IMR-90 (cell line): ENCODE measurements around the gene BACE1. TPM values are rescaled to one million over a fixed set of nuclear protein-coding genes. Genes with fewer than 3 reads are reported as not detected.

Source experiments
- ATAC-seq: fragments of 200-7000 bp; cut with Tn5 transposase; 2 replicates; pipeline ENCODE4 v1.9.1; 2020; ENCODE audit warnings: low read depth, mild to moderate bottlenecking, moderate library complexity
- BruUV-seq: library from RNA; stranded (reverse); fragments of 400-500 nt; replicated peaks from 2 replicates; lab custom pipeline; 2021; lab: Mats Ljungman, UMichigan
- CTCF ChIA-PET: fragments of 300-600 bp; formaldehyde crosslinking; extraction: SDS; loops from one replicate; lab custom pipeline; 2021; ENCODE audit warnings: antibody characterized with exemption; lab: Yijun Ruan, JAX
- POLR2A ChIA-PET: fragments of 300-600 bp; sonication (Branson Sonifier 250); formaldehyde crosslinking; loops from one replicate; lab custom pipeline; 2022; ENCODE audit warnings: antibody characterized with exemption; ENCODE audit not compliant: unreplicated experiment; lab: Charles Lee
- DNase-seq: peaks from one replicate; pipeline ENCODE4 v3.0.0; 2013
- H2AFZ ChIP-seq: replicated peaks from 2 replicates; pipeline ENCODE3; 2013; ENCODE audit warnings: low read length, mild to moderate bottlenecking; ENCODE audit not compliant: poor library complexity
- H2AK5ac ChIP-seq: 2 replicates; pipeline ENCODE4 v1.6.1; 2013; ENCODE audit warnings: low read depth, low read length, inconsistent platforms
- H2AK9ac ChIP-seq: replicated peaks from 2 replicates; pipeline ENCODE3; 2013; ENCODE audit warnings: mild to moderate bottlenecking, low read depth, low read length, moderate library complexity; ENCODE audit not compliant: poor library complexity
- H2BK120ac ChIP-seq: 2 replicates; pipeline ENCODE4 v1.6.1; 2013; ENCODE audit warnings: low read depth, low read length, inconsistent platforms
- H2BK15ac ChIP-seq: 3 replicates; pipeline ENCODE4 v1.6.1; 2013; ENCODE audit warnings: low read depth, low read length, inconsistent platforms
- H2BK20ac ChIP-seq: 2 replicates; pipeline ENCODE4 v1.6.1; 2013; ENCODE audit warnings: low read depth, mild to moderate bottlenecking, inconsistent platforms, low read length, moderate library complexity
- H2BK5ac ChIP-seq: 2 replicates; pipeline ENCODE4 v1.6.1; 2013; ENCODE audit warnings: mild to moderate bottlenecking, low read depth, low read length, inconsistent platforms; ENCODE audit not compliant: poor library complexity, severe bottlenecking
- H3K14ac ChIP-seq: replicated peaks from 2 replicates; pipeline ENCODE4 v1.6.1; 2013; ENCODE audit warnings: low read depth, low read length, inconsistent platforms
- H3K18ac ChIP-seq: 2 replicates; pipeline ENCODE4 v1.6.1; 2013; ENCODE audit warnings: low read depth, low read length, control low read depth
- H3K23ac ChIP-seq: 2 replicates; pipeline ENCODE4 v1.6.1; 2013; ENCODE audit warnings: low read depth, low read length, inconsistent platforms
- H3K27ac ChIP-seq: 2 replicates; pipeline ENCODE4 v1.5.1; 2013; ENCODE audit warnings: mild to moderate bottlenecking, control low read depth, low read length; ENCODE audit not compliant: insufficient read depth
- H3K27me3 ChIP-seq: 2 replicates; pipeline ENCODE4 v1.6.1; 2013; ENCODE audit warnings: low read length; ENCODE audit not compliant: control insufficient read depth, insufficient read depth
- H3K36me3 ChIP-seq: 2 replicates; pipeline ENCODE4 v1.6.1; 2013; ENCODE audit warnings: low read length, mixed read lengths; ENCODE audit not compliant: control insufficient read depth, insufficient read depth
- H3K4ac ChIP-seq: 2 replicates; pipeline ENCODE4 v1.6.1; 2013; ENCODE audit warnings: low read depth, low read length, inconsistent platforms
- H3K4me1 ChIP-seq: 2 replicates; pipeline ENCODE4 v1.6.1; 2013; ENCODE audit warnings: low read length, mixed read lengths; ENCODE audit not compliant: control insufficient read depth, insufficient read depth
- H3K4me2 ChIP-seq: 2 replicates; pipeline ENCODE4 v1.6.1; 2013; ENCODE audit warnings: low read depth, mild to moderate bottlenecking, control low read depth, low read length, moderate library complexity
- H3K4me3 ChIP-seq: 2 replicates; pipeline ENCODE4 v1.5.1; 2013; ENCODE audit warnings: low read depth, mild to moderate bottlenecking, control low read depth, low read length, moderate library complexity; ENCODE audit not compliant: insufficient read depth
- H3K56ac ChIP-seq: 2 replicates; pipeline ENCODE4 v1.6.1; 2013; ENCODE audit warnings: low read length, inconsistent platforms; ENCODE audit not compliant: insufficient read depth; ENCODE audit errors: extremely low read depth
- H3K79me1 ChIP-seq, 2 experiments: 2 replicates each; pipeline ENCODE4 v1.6.1; 2013; ENCODE audit warnings: low read length in 2 of 2, inconsistent platforms in 1 of 2, low read depth in 1 of 2
- H3K9ac ChIP-seq: 2 replicates; pipeline ENCODE4 v1.6.1; 2013; ENCODE audit warnings: low read depth, low read length, control low read depth
- H3K9me1 ChIP-seq: 2 replicates; pipeline ENCODE4 v1.6.1; 2013; ENCODE audit warnings: low read length, inconsistent platforms; ENCODE audit not compliant: insufficient read depth
- H3K9me3 ChIP-seq: 2 replicates; pipeline ENCODE4 v1.6.1; 2013; ENCODE audit warnings: low read length; ENCODE audit not compliant: control insufficient read depth, insufficient read depth
- H4K20me1 ChIP-seq: 2 replicates; pipeline ENCODE4 v1.6.1; 2013; ENCODE audit warnings: low read length, inconsistent platforms; ENCODE audit not compliant: insufficient read depth
- H4K5ac ChIP-seq: 2 replicates; pipeline ENCODE4 v1.6.1; 2013; ENCODE audit warnings: mild to moderate bottlenecking, low read depth, low read length, control low read depth
- H4K8ac ChIP-seq, 2 experiments: 2 replicates each; pipeline ENCODE4 v1.6.1; 2013; ENCODE audit warnings: low read depth in 2 of 2, low read length in 2 of 2, control low read depth in 1 of 2, inconsistent platforms in 1 of 2
- H4K91ac ChIP-seq: 2 replicates; pipeline ENCODE4 v1.6.1; 2013; ENCODE audit warnings: low read depth, low read length, inconsistent platforms; ENCODE audit not compliant: insufficient read depth
- CHD1 ChIP-seq: IDR thresholded peaks from 2 replicates; pipeline ENCODE4 v1.6.1; 2012; ENCODE audit warnings: low read depth, low read length, improper control_type of control experiment
- ELK1 ChIP-seq: fragments of 150-350 bp; IDR thresholded peaks from 2 replicates; pipeline ENCODE4 v1.6.1; 2016; ENCODE audit warnings: low read depth, mild to moderate bottlenecking, low read length, moderate library complexity, borderline replicate concordance
- MAFK ChIP-seq: IDR thresholded peaks from 2 replicates; pipeline ENCODE4 v1.6.1; 2012; ENCODE audit warnings: low read depth, low read length, improper control_type of control experiment
- MXI1 ChIP-seq: IDR thresholded peaks from 2 replicates; pipeline ENCODE4 v1.6.1; 2012; ENCODE audit warnings: low read depth, mild to moderate bottlenecking, low read length, moderate library complexity, borderline replicate concordance
- NFE2L2 ChIP-seq: fragments of 150-350 bp; IDR thresholded peaks from 2 replicates; pipeline ENCODE4 v1.6.1; 2016; ENCODE audit warnings: low read depth, mild to moderate bottlenecking, low read length
- RAD21 ChIP-seq: IDR thresholded peaks from 2 replicates; pipeline ENCODE4 v1.6.1; 2012; ENCODE audit warnings: low read length, improper control_type of control experiment
- RFX5 ChIP-seq: IDR thresholded peaks from 2 replicates; pipeline ENCODE4 v1.8.0; 2012; ENCODE audit warnings: low read depth, mild to moderate bottlenecking, low read length, moderate library complexity
- WGBS, 2 experiments: methylation state at CpG; one replicate each; pipeline versions ENCODE4 v1.1.5 to v1.1.7; 2013; ENCODE audit warnings: missing lambda C conversion rate in 2 of 2; ENCODE audit not compliant: insufficient read length in 1 of 2; ENCODE audit errors: extremely low coverage in 2 of 2; 5-methylcytosine and 5-hydroxymethylcytosine counted together
- dilution Hi-C: fragments of 300-500 bp; cut with HindIII; formaldehyde crosslinking; loops from one replicate; pipeline ENCODE4 v1.14.3; 2018; ENCODE audit warnings: low sequenced_read_pairs; ENCODE audit not compliant: unreplicated experiment
- in situ Hi-C: fragments of 300-500 bp; cut with MboI; formaldehyde crosslinking; loops from 3 replicates; pipeline ENCODE4 v1.14.3; 2019; ENCODE audit warnings: low sequenced_read_pairs, inconsistent platforms, mixed read lengths
- intact Hi-C: fragments of 100-400 bp; cut with micrococcal nuclease; formaldehyde crosslinking; loops from 2 replicates; pipeline ENCODE4 v1.10.0; 2022
- microRNA-seq, 2 experiments: library from miRNA; stranded (forward) in 1 of 2; unstranded in 1 of 2; fragments of 10-50 nt in 1 of 2; fragments of <30 nt in 1 of 2; gene quantifications in 1 of 2; microRNA quantifications in 1 of 2; one replicate each; pipeline versions ENCODE3 to v1.1.0; 2013 to 2020; ENCODE audit not compliant: insufficient read depth in 1 of 2, insufficient read length in 1 of 2, unreplicated experiment in 1 of 2
- polyA plus RNA-seq, 3 experiments: library from polyadenylated mRNA; depleted of rRNA; stranded (reverse); fragments of >200 nt; gene quantifications; 2 replicates each; pipeline ENCODE4 v1.2.3, GENCODE V29; 2012; ENCODE audit warnings: low replicate concordance in 1 of 3
- small RNA-seq, 5 experiments: library from RNA; depleted of rRNA; stranded (forward); fragments of <200 nt; gene quantifications; one replicate each; pipeline ENCODE3, GENCODE V24; 2012
- total RNA-seq: library from RNA; depleted of rRNA; stranded (reverse); fragments of >200 nt; gene quantifications from 2 replicates; pipeline ENCODE4 v1.2.3, GENCODE V29; 2012; rRNA removed
- TF ChIP-seq, protein P1 (sequence below): fragments of 150-350 bp; IDR thresholded peaks from 2 replicates; pipeline ENCODE4 v1.6.1; 2017; ENCODE audit warnings: mild to moderate bottlenecking, antibody characterized with exemption, low read length, low read depth

BACE1 gene
- total and polyA plus RNA-seq, 2 of the 4 experiments (the other 2 are of a cell fraction) = 27.6 to 50.6 TPM

- Histone ChIP-seq H2AK5ac (peak overlapping the region; percentile 38; the same call in 1 of the 2 replicates), H4K5ac (no peak overlapping the region), H3K27me3 (no peaks in the 10 kb centered on the region), H4K91ac (no peak overlapping the region), H2AFZ (no peak overlapping the region), H3K14ac (no peak overlapping the region), H2BK5ac (no peak overlapping the region), H3K36me3 (peaks cover 13% of the 10 kb centered on the region; the same call in 1 of the 2 replicates), H4K20me1 (no peaks in the 10 kb centered on the region; the same call in 1 of the 2 replicates), H3K23ac (no peak overlapping the region), H2AK9ac (no peak overlapping the region), H3K9ac (no peak overlapping the region), H3K9me3 (no peaks in the 10 kb centered on the region), H3K4me3 (no peak overlapping the region), H3K18ac (no peak overlapping the region), H2BK120ac (no peak overlapping the region), H3K4me1 (peaks cover 7% of the 10 kb centered on the region), H3K9me1 (0 out of 2 replicates have a peak, but pooled peaks cover 4% of the 10 kb centered on the region), H3K4ac (no peak overlapping the region), H3K79me1 (peaks cover 17 to 32% of the 10 kb centered on the region in 2 experiments), H3K4me2 (no peak overlapping the region), H2BK15ac (no peak overlapping the region), H3K56ac (no peak overlapping the region), H2BK20ac (no peak overlapping the region), H3K27ac (no peak overlapping the region), H4K8ac (no peak overlapping the region)
- CTCF ChIA-PET = no interaction called here
- TF ChIP-seq RFX5 (no peak), CHD1 (no peak), NFE2L2 (no peak), MAFK (no peak), RAD21 (no peak), MXI1 (no peak), ELK1 (no peak)
- TF ChIP-seq, protein P1, sequence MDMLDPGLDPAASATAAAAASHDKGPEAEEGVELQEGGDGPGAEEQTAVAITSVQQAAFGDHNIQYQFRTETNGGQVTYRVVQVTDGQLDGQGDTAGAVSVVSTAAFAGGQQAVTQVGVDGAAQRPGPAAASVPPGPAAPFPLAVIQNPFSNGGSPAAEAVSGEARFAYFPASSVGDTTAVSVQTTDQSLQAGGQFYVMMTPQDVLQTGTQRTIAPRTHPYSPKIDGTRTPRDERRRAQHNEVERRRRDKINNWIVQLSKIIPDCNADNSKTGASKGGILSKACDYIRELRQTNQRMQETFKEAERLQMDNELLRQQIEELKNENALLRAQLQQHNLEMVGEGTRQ = no peak
- intact Hi-C loops (loop anchor here (2.0 to 10.0 kb wide), 2 partner anchors 43 to 387 kb away; no protein-coding TSS in a partner anchor), in situ Hi-C loops (loop anchor here (5.0 kb wide), 1 partner anchor 79 kb away; the partner anchor contains the start of gene BACE1), dilution Hi-C loops (no loop called here)
- POLR2A ChIA-PET = no interaction called here
- BruUV-seq = no TSS peak
- no CpG with 5 or more reads among the region's 5 CpGs for WGBS, 2 experiments
- ATAC-seq (no peak), DNase-seq (no peak)
These were observed 77.8 kb downstream of the BACE1 start for GRCh38 chr11:117238221-117238620.

Small RNA genes lying within 50 kb of the gene (microRNA-seq; reads per million reads assigned to microRNA genes)
- not detected for gene RF00564 (ENCODE audit: insufficient read depth, insufficient read length)

Small RNA genes lying within 50 kb of the gene (small RNA-seq; reads per million reads assigned to genes)
- 0 reads per million in 5 experiments for gene RF00564

Other genes starting within 250 kb of the BACE1 start
- gene SIK3, start 217.8 kb downstream of the BACE1 start, total RNA-seq = 8.2 and 17.2 TPM in 2 replicates
- gene SIK3, start 217.8 kb downstream of the BACE1 start, polyA plus RNA-seq (2012; rRNA removed) = 7.5 and 9.1 TPM in 2 replicates
- gene PAFAH1B2, start 172.0 kb downstream of the BACE1 start, total RNA-seq = 213 and 280 TPM in 2 replicates
- 24.2 and 29.8 TPM in 2 replicates for gene PAFAH1B2, start 172.0 kb downstream of the BACE1 start, polyA plus RNA-seq (2012; rRNA removed)
- gene SIDT2, start 137.5 kb downstream of the BACE1 start, total RNA-seq = 6.7 and 7.3 TPM in 2 replicates
- 29.7 and 30.3 TPM in 2 replicates for gene SIDT2, start 137.5 kb downstream of the BACE1 start, polyA plus RNA-seq (2012; rRNA removed)
- 1,558 and 2,558 TPM in 2 replicates for gene TAGLN, start 116.9 kb downstream of the BACE1 start, total RNA-seq
- 3,760 and 3,780 TPM in 2 replicates for gene TAGLN, start 116.9 kb downstream of the BACE1 start, polyA plus RNA-seq (2012; rRNA removed)
- 35.8 and 36.7 TPM in 2 replicates for gene PCSK7, start 84.2 kb downstream of the BACE1 start, total RNA-seq
- 48.4 and 54.3 TPM in 2 replicates for gene PCSK7, start 84.2 kb downstream of the BACE1 start, polyA plus RNA-seq (2012; rRNA removed)
- 7.5 and 7.9 TPM in 2 replicates for gene RNF214, start 83.6 kb downstream of the BACE1 start, total RNA-seq
- gene RNF214, start 83.6 kb downstream of the BACE1 start, polyA plus RNA-seq (2012; rRNA removed) = 14.8 and 16.1 TPM in 2 replicates
- gene BACE1-AS, start 24.9 kb downstream of the BACE1 start, total RNA-seq = 2.5 and 2.7 TPM in 2 replicates
- 2.4 and 2.9 TPM in 2 replicates for gene BACE1-AS, start 24.9 kb downstream of the BACE1 start, polyA plus RNA-seq (2012; rRNA removed)
- 23.6 and 26.9 TPM in 2 replicates for gene CEP164, start 11.6 kb upstream of the BACE1 start, total RNA-seq
- 20.0 and 23.3 TPM in 2 replicates for gene CEP164, start 11.6 kb upstream of the BACE1 start, polyA plus RNA-seq (2012; rRNA removed)